ENCODE data around the gene ELMO1.

Gene ELMO1

GRCh38 chr7:37230221-37230620 is 218.4 kb downstream of the ELMO1 start:
- POLR2A ChIA-PET: no interaction called here
- TF ChIP-seq CTCF (IDR thresholded peaks at IDR 0.05; ENCODE audit: control extremely low read depth, extremely low read depth, low read depth, missing control alignments): no peak
- no peak for DNase-seq (ENCODE audit: extremely low spot score)
- CTCF ChIA-PET: no interaction called here

DNA sequence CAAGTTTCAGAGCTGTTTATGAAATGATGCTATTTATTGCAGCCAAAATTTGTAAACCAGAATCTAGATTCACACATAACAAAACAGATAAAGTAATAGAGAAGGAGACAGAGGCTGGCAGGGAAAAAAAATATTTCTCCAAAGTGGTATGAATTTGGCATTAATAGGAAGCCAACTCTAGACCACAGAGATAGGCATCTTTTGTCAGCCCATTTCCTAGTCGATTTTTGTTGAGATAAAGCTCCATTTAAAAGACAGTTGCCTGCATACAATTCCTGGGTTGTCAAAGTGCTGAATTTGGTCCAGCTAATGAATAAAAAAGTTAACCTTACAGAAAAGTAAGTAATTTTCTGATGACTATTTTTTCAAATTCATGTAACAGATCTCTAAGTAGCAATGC is 219.3 kb downstream of the ELMO1 start:
- CTCF ChIA-PET: interaction anchor here (1.1 to 1.6 kb wide), 2 partner anchors 9 to 18 kb away, joined by 3 to 6 read pairs; no protein-coding TSS in a partner anchor
- POLR2A ChIA-PET: no interaction called here
- no peak for DNase-seq (ENCODE audit: extremely low spot score)
- TF ChIP-seq CTCF (IDR thresholded peaks at IDR 0.05; ENCODE audit: control extremely low read depth, extremely low read depth, low read depth, missing control alignments): no peak

DNA sequence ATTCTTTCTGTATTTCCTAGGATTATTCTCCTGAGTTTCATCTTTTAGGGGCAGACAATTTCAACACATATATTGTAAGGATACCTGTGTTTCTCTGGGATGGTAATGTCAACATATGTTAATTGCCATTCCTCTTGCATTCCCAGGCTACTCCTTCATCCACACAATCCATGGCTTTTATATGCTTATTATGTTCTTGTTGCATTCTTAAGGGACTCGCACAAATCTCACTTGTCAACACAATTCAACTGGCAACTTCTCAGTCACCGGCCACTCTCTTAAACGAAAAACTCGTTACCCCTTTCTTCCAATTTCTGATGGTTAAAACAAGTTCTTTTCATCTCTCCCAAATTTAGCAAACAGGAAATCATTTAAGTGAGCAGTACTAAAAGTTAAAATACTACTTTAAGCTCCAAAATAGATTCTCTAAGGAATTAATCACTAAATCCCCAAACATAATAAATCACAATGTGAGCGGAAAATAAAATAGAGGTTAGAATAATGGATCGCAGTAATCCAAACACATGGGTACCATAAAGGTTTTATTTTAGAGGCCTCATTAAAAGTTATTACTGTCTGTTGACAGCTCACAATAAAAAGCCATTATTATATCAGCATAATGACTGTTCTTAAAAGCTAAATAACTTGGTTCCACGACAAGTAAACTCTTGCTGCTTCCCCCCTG is 223.2 kb downstream of the ELMO1 start:
- no peak for DNase-seq (ENCODE audit: extremely low spot score)
- CTCF ChIA-PET: interaction anchor here (0.8 to 1.5 kb wide), 8 partner anchors 18 to 270 kb away, joined by 3 to 5 read pairs (median 3); no protein-coding TSS in a partner anchor
- POLR2A ChIA-PET: no interaction called here
- no peak for TF ChIP-seq CTCF (IDR thresholded peaks at IDR 0.05; ENCODE audit: control extremely low read depth, extremely low read depth, low read depth, missing control alignments)

DNA sequence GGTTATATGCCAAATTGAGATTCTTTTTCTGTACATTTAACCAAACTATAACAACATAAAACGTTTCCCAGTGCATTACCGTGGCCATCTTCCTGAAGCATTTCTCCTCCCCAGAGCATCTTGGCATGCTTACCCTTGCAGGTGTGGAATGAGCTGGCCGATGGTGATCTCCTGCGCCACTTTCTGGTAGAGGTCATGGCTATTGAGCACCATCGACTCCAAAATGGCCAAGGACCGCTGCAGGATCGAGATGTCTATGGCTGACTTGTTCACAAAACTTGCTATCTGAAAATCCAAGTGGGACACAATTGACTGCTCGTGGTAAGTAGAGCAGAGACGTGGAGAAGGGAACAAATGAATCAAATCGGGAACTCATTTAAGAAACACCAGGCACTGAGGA is 223.9 kb downstream of the ELMO1 start:
- ChIA-PET CTCF (interaction anchor here (1.1 to 2.5 kb wide), 8 partner anchors 8 to 270 kb away, joined by 3 to 18 read pairs (median 4); no protein-coding TSS in a partner anchor), POLR2A (interaction anchor here (0.6 kb wide), 1 partner anchor 660 kb away, joined by 3 read pairs; no protein-coding TSS in a partner anchor)
- DNase-seq (ENCODE audit: extremely low spot score): no peak
- TF ChIP-seq CTCF (IDR thresholded peaks at IDR 0.05; ENCODE audit: control extremely low read depth, extremely low read depth, low read depth, missing control alignments): no peak

DNA sequence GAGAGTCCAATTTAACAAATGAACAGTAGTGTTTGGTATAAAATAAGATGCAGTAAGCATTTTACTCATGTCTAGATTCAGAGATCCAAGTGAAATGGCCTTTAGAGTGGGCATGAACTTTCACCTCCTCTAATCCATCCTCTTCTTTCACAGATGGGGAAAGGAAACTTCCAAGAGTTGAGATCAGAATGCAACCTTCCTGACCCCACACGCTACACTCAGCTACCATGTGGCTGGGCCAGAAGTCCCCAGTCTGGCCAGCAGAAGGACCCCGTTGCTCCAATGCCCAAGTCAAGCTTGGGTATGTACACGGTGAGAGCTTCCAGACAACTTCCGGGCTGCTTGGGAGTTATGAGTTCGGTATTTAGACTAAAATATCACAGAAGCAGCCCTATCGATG is 228.0 kb downstream of the ELMO1 start:
- DNase-seq (ENCODE audit: extremely low spot score): no peak
- ChIA-PET POLR2A (interaction anchor here (0.6 kb wide), 1 partner anchor 111 kb away, joined by 3 read pairs; no protein-coding TSS in a partner anchor), CTCF (interaction anchor here (2.2 kb wide), 1 partner anchor 22 kb away, joined by 9 read pairs; no protein-coding TSS in a partner anchor)
- TF ChIP-seq CTCF (IDR thresholded peaks at IDR 0.05; ENCODE audit: control extremely low read depth, extremely low read depth, low read depth, missing control alignments): no peak

DNA sequence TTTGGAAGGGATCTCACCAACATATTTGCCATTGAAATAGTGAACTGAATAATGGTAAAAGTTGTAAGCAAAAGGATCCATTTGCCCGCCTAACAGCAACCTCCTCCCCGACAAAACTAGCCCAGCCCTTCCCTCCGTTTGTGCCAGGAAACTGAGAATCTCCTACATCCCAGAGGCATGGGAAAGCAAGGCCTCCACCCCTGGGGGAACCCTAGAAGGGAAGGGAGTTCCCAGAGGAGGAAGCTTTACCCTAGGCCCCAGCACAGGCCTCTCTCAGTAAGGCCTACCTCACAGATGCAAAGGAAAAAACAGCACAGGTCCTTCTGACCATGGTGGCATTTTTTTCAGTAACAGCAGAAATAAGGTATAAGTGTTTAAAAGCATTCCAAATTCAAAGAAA is 229.7 kb downstream of the ELMO1 start:
- CTCF ChIA-PET: interaction anchor here (0.9 kb wide), 1 partner anchor 11 kb away, joined by 3 read pairs; no protein-coding TSS in a partner anchor
- no peak for DNase-seq (ENCODE audit: extremely low spot score)
- TF ChIP-seq CTCF (IDR thresholded peaks at IDR 0.05; ENCODE audit: control extremely low read depth, extremely low read depth, low read depth, missing control alignments): no peak
- POLR2A ChIA-PET: no interaction called here
